ENCODE results near the gene IER5L.
"Not testable (repeated sequence)": the region's sequence is repeated elsewhere in the genome, so short reads cannot be mapped to it uniquely, and the experiment has no call there.

The IER5L gene

GRCh38 chr9:129138144-129138462 is 40.0 kb downstream of the IER5L start:
- DNase-seq = no peak

DNA sequence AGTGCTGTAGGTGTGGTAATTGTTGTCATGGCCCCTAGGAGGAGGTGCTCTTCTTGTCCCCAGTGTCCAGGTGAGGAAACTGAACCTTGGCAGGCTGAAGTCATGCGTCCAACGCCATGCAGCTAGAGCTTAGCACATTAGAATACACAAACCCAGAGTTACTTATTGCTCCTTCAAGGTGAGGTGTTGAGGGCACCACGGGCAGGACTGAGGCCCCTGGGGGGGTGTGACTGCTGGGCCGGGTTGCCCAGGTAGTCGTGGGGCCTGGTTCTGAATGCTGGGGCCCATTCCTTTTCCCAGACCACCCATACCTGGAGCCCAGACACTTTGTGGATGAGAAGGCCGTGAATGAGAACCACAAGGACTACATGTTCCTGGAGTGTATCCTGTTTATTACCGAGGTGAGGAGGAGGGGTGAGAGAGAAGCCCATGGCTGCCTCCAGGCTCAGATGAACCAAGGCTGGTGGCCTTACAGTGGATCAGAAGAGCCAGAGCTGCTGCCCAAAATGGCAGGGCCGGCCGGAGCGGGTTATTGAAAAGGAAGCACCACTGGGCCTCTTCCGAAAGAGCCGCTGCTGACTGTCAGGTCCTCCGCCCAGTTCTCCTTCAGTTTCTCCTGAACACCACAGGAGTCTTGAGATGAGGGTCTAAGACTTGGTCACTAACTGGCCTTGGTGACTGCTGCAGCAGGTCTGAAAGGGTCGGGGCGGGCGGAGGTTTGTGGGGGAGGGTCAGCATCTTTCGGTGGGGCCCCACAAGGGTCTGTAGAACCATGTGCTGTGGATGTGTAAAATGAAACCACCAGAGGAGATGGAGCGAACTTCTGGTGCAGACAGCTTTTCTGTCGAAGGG is 40.5 kb downstream of the IER5L start:
- no peak for DNase-seq

DNA sequence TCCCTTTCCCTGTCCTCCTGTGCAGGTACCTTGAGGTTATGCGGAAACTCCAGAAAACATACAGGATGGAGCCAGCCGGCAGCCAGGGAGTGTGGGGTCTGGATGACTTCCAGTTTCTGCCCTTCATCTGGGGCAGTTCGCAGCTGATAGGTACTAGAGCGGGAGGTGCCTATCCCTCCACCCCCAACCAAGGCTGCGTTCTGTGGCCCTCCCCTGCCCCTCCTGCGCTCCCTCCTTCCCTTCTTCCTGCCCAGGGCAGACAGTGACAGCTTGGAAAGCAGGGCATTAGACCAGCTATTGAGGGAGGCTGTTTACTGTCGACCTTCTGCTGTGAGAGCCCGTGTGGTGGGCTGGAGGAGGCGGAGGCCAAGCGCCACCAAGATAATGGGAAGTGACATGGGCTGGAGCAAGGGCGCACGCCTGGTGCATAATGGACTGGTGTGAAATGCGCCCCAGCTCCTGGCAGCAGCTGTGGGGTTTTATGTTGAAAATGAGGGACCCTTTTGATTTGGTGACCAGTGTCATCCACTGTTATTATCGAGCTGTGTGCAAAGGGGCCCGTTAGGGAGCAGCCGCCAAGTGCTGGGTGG is 41.5 kb downstream of the IER5L start:
- DNase-seq = no peak

- DNase-seq = no peak
These were observed 42.6 kb downstream of the IER5L start for GRCh38 chr9:129135476-129135875.

DNA sequence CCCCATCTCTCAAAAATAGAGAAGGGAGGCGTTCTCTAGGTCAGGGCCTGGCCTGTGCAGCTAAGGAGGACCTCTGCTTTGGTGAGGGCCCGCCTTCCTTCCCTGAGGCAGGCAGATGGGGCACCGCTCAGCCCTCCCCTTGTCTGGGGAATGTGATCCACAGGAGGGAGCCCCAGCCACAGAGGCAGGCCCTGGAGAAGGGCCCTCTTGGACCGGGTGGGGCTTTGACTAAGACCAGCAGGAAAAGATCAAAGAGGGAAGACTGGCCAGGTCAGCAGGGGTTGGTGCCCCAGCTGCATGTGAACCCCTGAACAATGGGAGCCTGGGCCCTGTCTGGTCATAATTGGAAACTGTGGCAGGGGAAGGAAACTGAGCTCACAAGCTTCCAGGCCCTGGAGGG is 45.0 kb downstream of the IER5L start:
- no peak for DNase-seq

DNA sequence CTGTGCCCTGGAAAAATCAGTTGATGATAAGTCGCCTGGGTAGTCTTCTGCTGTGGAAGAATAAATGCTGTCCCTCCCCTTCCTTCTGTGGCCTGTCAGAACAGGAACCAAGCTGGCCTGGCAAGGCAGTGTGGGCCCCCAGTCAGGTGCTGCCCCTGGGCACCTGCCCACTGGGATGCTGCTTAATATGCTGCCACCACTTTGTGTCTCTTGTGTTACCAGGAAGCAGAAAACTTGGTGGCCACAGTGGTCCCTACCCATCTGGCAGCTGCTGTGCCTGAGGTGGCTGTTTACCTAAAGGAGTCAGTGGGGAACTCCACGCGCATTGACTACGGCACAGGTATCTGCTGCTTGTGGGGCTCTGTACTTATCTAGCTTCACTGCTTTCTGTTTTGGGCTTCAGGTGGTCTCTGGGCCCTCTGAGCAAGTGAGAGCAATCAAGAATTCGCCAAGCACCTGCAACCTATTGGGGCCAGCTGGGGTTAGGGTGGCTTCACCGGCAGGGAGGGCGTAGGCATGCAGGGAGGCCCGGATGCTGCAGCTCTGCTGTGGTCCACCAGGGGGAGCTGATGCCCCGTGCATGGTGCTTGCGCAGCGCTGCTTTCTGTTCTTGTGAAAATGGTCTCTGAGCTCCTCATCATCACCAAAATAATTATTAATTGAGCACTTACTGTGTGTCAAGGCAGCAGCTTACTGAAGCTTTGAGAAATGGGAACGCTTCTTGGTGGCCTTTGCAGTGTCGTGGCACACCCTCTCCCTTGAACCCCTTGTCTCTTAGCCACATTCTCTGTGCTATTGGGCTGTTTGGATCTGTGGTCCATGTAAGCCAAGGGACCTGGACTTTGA is 46.5 kb downstream of the IER5L start:
- peak; percentile 42 for DNase-seq

DNA sequence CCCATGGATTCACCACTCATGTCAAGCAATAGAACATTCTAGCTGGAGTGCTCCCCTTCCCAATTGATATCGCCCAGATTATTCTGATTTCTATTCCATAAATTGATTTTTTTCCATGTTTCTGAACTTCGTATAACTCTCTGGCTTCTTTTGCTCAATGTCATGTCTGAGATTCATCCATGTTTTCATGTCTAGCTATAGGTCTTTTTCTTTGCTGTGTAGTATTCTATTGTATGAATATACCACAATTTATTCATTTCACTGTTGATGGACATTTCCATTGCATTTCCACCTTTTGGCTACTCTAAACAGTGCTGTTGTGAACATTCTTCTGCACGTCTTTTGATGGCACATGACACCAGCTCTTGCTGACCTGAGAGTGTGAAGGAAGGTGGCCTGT is 47.3 kb downstream of the IER5L start:
- DNase-seq = no peak

DNA sequence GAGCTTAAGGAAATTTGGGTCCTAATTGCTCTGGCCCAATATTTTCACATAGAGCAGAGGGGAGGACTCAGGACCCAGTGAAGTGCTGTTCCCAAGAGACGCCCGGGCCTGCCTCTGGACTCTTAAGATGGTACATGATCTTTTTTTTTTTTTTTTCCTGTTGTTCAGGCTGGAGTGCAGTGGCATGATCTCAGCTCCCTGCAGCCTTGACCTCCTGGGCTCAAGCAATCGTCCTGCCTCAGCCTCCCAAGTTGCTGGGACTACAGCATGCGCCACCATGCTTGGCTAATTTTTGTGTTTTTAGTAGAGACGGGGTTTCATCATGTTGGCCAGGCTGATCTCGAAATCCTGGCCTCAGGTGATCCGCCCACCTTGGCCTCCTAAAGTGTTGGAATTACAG is 47.8 kb downstream of the IER5L start:
- DNase-seq = not testable (repeated sequence)

- no peak for DNase-seq
These were observed 49.4 kb downstream of the IER5L start for GRCh38 chr9:129128689-129129088.

- DNase-seq = no peak
These were observed 51.1 kb downstream of the IER5L start for GRCh38 chr9:129126749-129127618.

All from NCI-H1694 treated with DMSO at 0.1 percent for 48 hours (cell line).